Spleen (tissue), 11 donors: Measurements from ENCODE around the gene RIGI. TPM values are rescaled to one million over a fixed set of nuclear protein-coding genes. Genes with fewer than 3 reads are reported as not detected.

Experiments
- DNase-seq: peaks from one replicate; pipeline ENCODE4 v3.0.0-alpha.2; 2020
- H3K27ac ChIP-seq, 8 donors: fragments of 200-600 bp; sonication (generic) in 7 of 8; 1 replicate in 4 of 8; 2 replicates in 4 of 8; pipeline versions ENCODE4 v1.5.0 to v1.8.0; 2016 to 2021; ENCODE audit warnings: inconsistent platforms in 4 of 8, mild to moderate bottlenecking in 4 of 8, moderate library complexity in 1 of 8
- H3K27me3 ChIP-seq, 7 donors: fragments of 200-600 bp; sonication (generic) in 6 of 7; replicated peaks in 1 of 7; 1 replicate in 4 of 7; 2 replicates in 3 of 7; pipeline versions ENCODE4 v1.5.0 to v1.8.0; 2016 to 2021; ENCODE audit warnings: inconsistent platforms in 3 of 7, mild to moderate bottlenecking in 1 of 7
- H3K36me3 ChIP-seq, 6 donors: fragments of 200-600 bp; sonication (generic) in 5 of 6; 1 replicate in 4 of 6; 2 replicates in 2 of 6; pipeline versions ENCODE4 v1.5.0 to v1.8.0; 2016 to 2021; ENCODE audit warnings: inconsistent platforms in 2 of 6
- H3K4me1 ChIP-seq, 6 donors: fragments of 200-600 bp; sonication (generic) in 5 of 6; 1 replicate in 3 of 6; 2 replicates in 3 of 6; pipeline versions ENCODE4 v1.5.0 to v1.8.0; 2016 to 2021; ENCODE audit warnings: inconsistent platforms in 3 of 6
- H3K4me3 ChIP-seq, 8 donors: fragments of 200-600 bp; sonication (generic) in 7 of 8; 1 replicate in 4 of 8; 2 replicates in 4 of 8; pipeline versions ENCODE4 v1.5.0 to v1.8.0; 2016 to 2021; ENCODE audit warnings: inconsistent platforms in 4 of 8, mild to moderate bottlenecking in 4 of 8, moderate library complexity in 2 of 8
- H3K9me3 ChIP-seq, 8 donors: fragments of 200-600 bp; sonication (generic) in 7 of 8; 1 replicate in 4 of 8; 2 replicates in 4 of 8; pipeline versions ENCODE4 v1.5.0 to v1.8.0; 2016 to 2021; ENCODE audit warnings: inconsistent platforms in 4 of 8
- CTCF ChIP-seq, 11 experiments: fragments of 200-600 bp in 7 of 11; fragments of 450-650 bp in 4 of 11; sonication (generic) in 4 of 11; IDR thresholded peaks in 8 of 11; conservative IDR thresholded peaks in 3 of 11; 1 replicate in 7 of 11; 2 replicates in 4 of 11; pipeline versions ENCODE4 v1.4.0 to v1.8.0; 2016 to 2021; ENCODE audit warnings: antibody characterized with exemption in 11 of 11, inconsistent platforms in 4 of 11, mild to moderate bottlenecking in 1 of 11
- POLR2A ChIP-seq, 3 donors: fragments of 450-650 bp; IDR thresholded peaks; one replicate each; pipeline ENCODE4 v1.5.1; 2017; ENCODE audit warnings: antibody characterized with exemption in 3 of 3, mild to moderate bottlenecking in 1 of 3
- POLR2AphosphoS5 ChIP-seq, 3 donors: sonication (generic); formaldehyde crosslinking; IDR thresholded peaks; one replicate each; pipeline ENCODE4 v1.5.1; 2017; ENCODE audit warnings: antibody characterized with exemption in 3 of 3
- WGBS, 5 donors: extraction: QIAGEN DNeasy Blood & Tissue Kit in 3 of 5; methylation state at CpG; one replicate each; pipeline versions ENCODE4 v1.1.5 to v1.1.7; 2013 to 2018; 5-methylcytosine and 5-hydroxymethylcytosine counted together
- intact Hi-C: fragments of 100-400 bp; cut with DNase I; formaldehyde crosslinking; loops from one replicate; pipeline ENCODE4 v1.15.0; 2023; ENCODE audit warnings: low total_unique reads
- polyA plus RNA-seq, 3 donors: library from polyadenylated mRNA; stranded (reverse); fragments of 200-250 nt; gene quantifications; one replicate each; pipeline ENCODE4 v1.2.1, GENCODE V29; 2013
- total RNA-seq, 7 donors: library from RNA; depleted of rRNA in 3 of 7; stranded (reverse); fragments of >200 nt in 3 of 7; fragmentation: NEBNext Ultra II Directional in 4 of 7; extraction: Animal tissue kit (Norgen Biotek cat#: 25700) in 4 of 7; gene quantifications; one replicate each; pipeline versions ENCODE4 v1.1.0 to v1.2.1, GENCODE V29; 2016 to 2021
- donor health status: healthy with polysubstance abuse.
- donor health status: DM: no; HTN: no; CAD: no; lungs with moderate emphysema.
- donor health status: DM: no; HTN: no; CAD: no.
- donor health status: Bipolar disorder and iron deficiency.
- donor health status: healthy.
- donor health status: DM: no; HTN: no; CAD: no.
- donor health status: DM: yes; HTN: yes; CAD: no.

The RIGI gene
- total and polyA plus RNA-seq, 10 donors, result 6.5 to 24.4 (median 16.4) TPM

GRCh38 chr9:32545884-32546283 is 19.9 kb upstream of the RIGI start:
- H3K4me1 ChIP-seq, result peaks cover 0 to 46% (median 25%) of the 10 kb centered on the region in 6 donors
- H3K4me3 ChIP-seq, result no peak overlapping the region
- no peaks in the 10 kb centered on the region for H3K27me3 ChIP-seq
- TF ChIP-seq CTCF (IDR thresholded peaks at IDR 0.05 in 8 of 11, conservative IDR thresholded peaks at IDR 0.05 in 3 of 11) (no peak), POLR2AphosphoS5 (IDR thresholded peaks at IDR 0.05) (no peak), POLR2A (IDR thresholded peaks at IDR 0.05) (no peak)
- intact Hi-C loops, result no loop called here
- peaks cover 0 to 55% (median 23%) of the 10 kb centered on the region in 6 donors for H3K36me3 ChIP-seq
- DNase-seq, result no peak
- no peaks in the 10 kb centered on the region for H3K9me3 ChIP-seq
- H3K27ac ChIP-seq, result no peak overlapping the region
- 90 to 98% (median 96%) methylated on average over 1 of the region's 1 CpG for WGBS, 5 donors

- Histone ChIP-seq H3K9me3 (no peaks in the 10 kb centered on the region), H3K36me3 (peaks cover 0 to 67% (median 24%) of the 10 kb centered on the region in 6 donors), H3K4me3 (no peak overlapping the region), H3K27ac (no peak overlapping the region), H3K27me3 (no peaks in the 10 kb centered on the region), H3K4me1 (peaks cover 0 to 19% (median 0%) of the 10 kb centered on the region in 6 donors)
- intact Hi-C loops, result no loop called here
- no peak for TF ChIP-seq CTCF (IDR thresholded peaks at IDR 0.05 in 8 of 11, conservative IDR thresholded peaks at IDR 0.05 in 3 of 11)
- DNase-seq, result no peak
- 88 to 94% (median 93%) methylated on average over 4 of the region's 4 CpGs for WGBS, 5 donors
Observed at GRCh38 chr9:32543047-32543446, 17.1 kb upstream of the RIGI start.

- Histone ChIP-seq H3K27me3 (no peaks in the 10 kb centered on the region), H3K9me3 (peaks cover 0 to 3% (median 0%) of the 10 kb centered on the region in 8 donors), H3K4me1 (no peaks in the 10 kb centered on the region), H3K4me3 (no peak overlapping the region), H3K36me3 (peaks cover 0 to 4% (median 0%) of the 10 kb centered on the region in 6 donors), H3K27ac (no peak overlapping the region)
- TF ChIP-seq CTCF (IDR thresholded peaks at IDR 0.05 in 8 of 11, conservative IDR thresholded peaks at IDR 0.05 in 3 of 11), result no peak
- no peak for TF ChIP-seq POLR2AphosphoS5 (IDR thresholded peaks at IDR 0.05)
- TF ChIP-seq POLR2A (IDR thresholded peaks at IDR 0.05), result no peak
- no peak for DNase-seq
- WGBS, 5 donors, result 90 to 97% (median 95%) methylated on average over 4 of the region's 4 CpGs
- intact Hi-C loops, result no loop called here
Observed at GRCh38 chr9:32533816-32534215, 7.8 kb upstream of the RIGI start.

- Histone ChIP-seq H3K4me1 (no peaks in the 10 kb centered on the region), H3K27me3 (no peaks in the 10 kb centered on the region), H3K36me3 (no peaks in the 10 kb centered on the region), H3K9me3 (peaks cover 0 to 3% (median 0%) of the 10 kb centered on the region in 8 donors), H3K4me3 (no peak overlapping the region), H3K27ac (no peak overlapping the region)
- TF ChIP-seq POLR2A (IDR thresholded peaks at IDR 0.05), result no peak
- TF ChIP-seq POLR2AphosphoS5 (IDR thresholded peaks at IDR 0.05), result no peak
- intact Hi-C loops, result no loop called here
- DNase-seq, result no peak
- WGBS, 5 donors, result 96 to 99% (median 97%) methylated on average over 6 of the region's 6 CpGs
Observed at GRCh38 chr9:32533336-32533735, 7.3 kb upstream of the RIGI start.

- peak overlapping the region; percentile 79 to 94 (median 91) for H3K27ac ChIP-seq
- TF ChIP-seq CTCF (IDR thresholded peaks at IDR 0.05 in 8 of 11, conservative IDR thresholded peaks at IDR 0.05 in 3 of 11) (peak in 2 of 11 experiments; percentile 0 to 12), POLR2AphosphoS5 (IDR thresholded peaks at IDR 0.05) (no peak), POLR2A (IDR thresholded peaks at IDR 0.05) (no peak)
- H3K27me3 ChIP-seq, result no peaks in the 10 kb centered on the region
- DNase-seq, result no peak
- H3K4me1 ChIP-seq, result peaks cover 25 to 56% (median 36%) of the 10 kb centered on the region in 6 donors
- peaks cover 0 to 3% (median 0%) of the 10 kb centered on the region in 8 donors for H3K9me3 ChIP-seq
- intact Hi-C loops, result no loop called here
- peak overlapping the region; percentile 60 to 90 (median 82) for H3K4me3 ChIP-seq
- 12 to 15% (median 15%) methylated on average over 2 of the region's 2 CpGs for WGBS, 5 donors
- no peaks in the 10 kb centered on the region for H3K36me3 ChIP-seq
Observed at GRCh38 chr9:32526707-32527048, 682 bp upstream of the RIGI start.
